HepG2 (cell line): Measurements from ENCODE around the gene CREB1. TPM values are rescaled to one million over a fixed set of nuclear protein-coding genes. Genes with fewer than 3 reads are reported as not detected.

ENCODE experiments used
- ATAC-seq: fragments of 200-7000 bp; cut with Tn5 transposase; 3 replicates; pipeline ENCODE4 v1.9.1; 2020; ENCODE audit warnings: mild to moderate bottlenecking, moderate library complexity
- BruUV-seq: library from RNA; stranded (reverse); fragments of 400-500 nt; replicated peaks from 2 replicates; lab custom pipeline; 2021; lab: Mats Ljungman, UMichigan
- CTCF ChIA-PET: fragments of 300-600 bp; formaldehyde crosslinking; extraction: SDS; loops from one replicate; lab custom pipeline; 2021; ENCODE audit warnings: low total read pairs, inconsistent platforms, low intra/inter-chr PET ratio; lab: Yijun Ruan, JAX
- POLR2A ChIA-PET: fragments of 350-600 bp; sonication (Branson Sonifier 250); formaldehyde crosslinking; loops from one replicate; lab custom pipeline; 2020; ENCODE audit warnings: antibody characterized with exemption, inconsistent platforms; lab: Yijun Ruan, JAX
- DNase-seq: peaks from one replicate; pipeline ENCODE4 v3.0.0-alpha.2; 2015; ENCODE audit warnings: low spot score
- FAIRE-seq: peaks from 3 replicates; lab custom pipeline; 2011; peaks lifted over from hg19 to GRCh38; lab: Jason Lieb, UNC
- H2AFZ ChIP-seq: one replicate; pipeline ENCODE4 v1.6.1; 2011; ENCODE audit warnings: low read length, inconsistent platforms
- H3K27ac ChIP-seq: fragments of 300-600 bp; 3 replicates; pipeline ENCODE4 v1.8.0; 2011; ENCODE audit warnings: mixed run types, mild to moderate bottlenecking, mixed read lengths, low read length, inconsistent platforms; ENCODE audit not compliant: insufficient read depth; ENCODE audit errors: extremely low read length
- H3K27me3 ChIP-seq, 2 experiments: fragments of 200-600 bp in 1 of 2; 2 replicates in 1 of 2; 3 replicates in 1 of 2; pipeline versions ENCODE4 v1.6.0 to v1.8.0; 2011; ENCODE audit warnings: low read length in 2 of 2, mild to moderate bottlenecking in 2 of 2, moderate library complexity in 2 of 2, inconsistent platforms in 1 of 2; ENCODE audit not compliant: insufficient read depth in 2 of 2, control insufficient read depth in 1 of 2
- H3K36me3 ChIP-seq, 2 experiments: fragments of 200-600 bp in 1 of 2; replicated peaks in 1 of 2; 2 replicates in 1 of 2; 3 replicates in 1 of 2; pipeline versions ENCODE4 v1.5.1 to v1.8.0; 2011; ENCODE audit warnings: low read length in 2 of 2, inconsistent platforms in 1 of 2; ENCODE audit not compliant: insufficient read depth in 2 of 2, control insufficient read depth in 1 of 2
- H3K4me1 ChIP-seq: 2 replicates; pipeline ENCODE4 v1.5.1; 2012; ENCODE audit warnings: low read length, inconsistent platforms; ENCODE audit not compliant: insufficient read depth
- H3K4me2 ChIP-seq: 2 replicates; pipeline ENCODE4 v1.6.0; 2011; ENCODE audit warnings: low read depth, low read length, inconsistent platforms
- H3K4me3 ChIP-seq, 3 experiments: fragments of 200-600 bp in 1 of 3; sonication (generic), shearing (Covaris generic) in 1 of 3; replicated peaks in 1 of 3; 2 replicates each; pipeline ENCODE4 v1.5.1; 2011 to 2016; ENCODE audit warnings: low read length in 3 of 3, inconsistent platforms in 2 of 3, low read depth in 2 of 3, mild to moderate bottlenecking in 2 of 3, control low read depth in 1 of 3, mixed read lengths in 1 of 3; ENCODE audit not compliant: insufficient read depth in 1 of 3
- H3K79me2 ChIP-seq: one replicate; pipeline ENCODE4 v1.6.1; 2011; ENCODE audit warnings: low read length, inconsistent platforms; ENCODE audit not compliant: insufficient read depth
- H3K9ac ChIP-seq: 2 replicates; pipeline ENCODE4 v1.6.0; 2011; ENCODE audit warnings: mild to moderate bottlenecking, low read depth, low read length, inconsistent platforms; ENCODE audit not compliant: insufficient read depth
- H3K9me3 ChIP-seq: 2 replicates; pipeline ENCODE4 v1.5.1; 2012; ENCODE audit warnings: mild to moderate bottlenecking, low read length
- H4K20me1 ChIP-seq: 2 replicates; pipeline ENCODE4 v1.6.0; 2011; ENCODE audit warnings: inconsistent platforms, mild to moderate bottlenecking, low read length, moderate library complexity; ENCODE audit not compliant: insufficient read depth
- AGO2 ChIP-seq: fragments of 200-400 bp; formaldehyde crosslinking; optimal IDR thresholded peaks from 2 replicates; pipeline ENCODE3; 2017; ENCODE audit warnings: mild to moderate bottlenecking, low read depth, low read length, moderate library complexity
- ELF1 ChIP-seq: sonication (generic); formaldehyde crosslinking; IDR thresholded peaks from 2 replicates; pipeline ENCODE4 v1.4.0; 2020; ENCODE audit warnings: missing genetic modification reagents
- GATAD2A ChIP-seq: IDR thresholded peaks from 2 replicates; pipeline ENCODE4 v1.6.1; 2016
- PLSCR1 ChIP-seq: sonication (generic); formaldehyde crosslinking; IDR thresholded peaks from 2 replicates; pipeline ENCODE4 v1.5.0; 2020; ENCODE audit warnings: missing genetic modification reagents, mild to moderate bottlenecking, borderline replicate concordance
- SMARCC2 ChIP-seq: fragments of 450-650 bp; IDR thresholded peaks from 2 replicates; pipeline ENCODE4 v1.6.1; 2017; ENCODE audit warnings: antibody characterized with exemption, mild to moderate bottlenecking
- SP140L ChIP-seq: sonication (generic); formaldehyde crosslinking; IDR thresholded peaks from 2 replicates; pipeline ENCODE4 v1.4.0; 2020; ENCODE audit warnings: missing genetic modification reagents, borderline replicate concordance
- ZFP41 ChIP-seq: sonication (generic); formaldehyde crosslinking; IDR thresholded peaks from 2 replicates; pipeline ENCODE4 v1.4.0; 2020; ENCODE audit warnings: mild to moderate bottlenecking, missing genetic modification reagents, borderline replicate concordance
- ZNF232 ChIP-seq: sonication (generic); formaldehyde crosslinking; IDR thresholded peaks from 2 replicates; pipeline ENCODE4 v1.4.0; 2020; ENCODE audit warnings: missing genetic modification reagents, borderline replicate concordance
- ZNF709 ChIP-seq: sonication (generic); formaldehyde crosslinking; IDR thresholded peaks from 2 replicates; pipeline ENCODE4 v1.5.0; 2020; ENCODE audit warnings: mild to moderate bottlenecking, missing genetic modification reagents
- ZNF713 ChIP-seq: sonication (generic); formaldehyde crosslinking; IDR thresholded peaks from 2 replicates; pipeline ENCODE4 v1.4.0; 2020; ENCODE audit warnings: mild to moderate bottlenecking, missing genetic modification reagents
- ZNF790 ChIP-seq: sonication (generic); formaldehyde crosslinking; IDR thresholded peaks from 2 replicates; pipeline ENCODE4 v1.8.0; 2022; ENCODE audit warnings: missing genetic modification reagents, mild to moderate bottlenecking, borderline replicate concordance
- in situ Hi-C: cut with HindIII; loops from 2 replicates; pipeline ENCODE4 v1.10.0; 2017; ENCODE audit warnings: low pct_unique_long_range_greater_than_20kb; ENCODE audit not compliant: extremely low pct_ligation_motif_present
- intact Hi-C: fragments of 100-400 bp; cut with micrococcal nuclease; formaldehyde crosslinking; loops from one replicate; pipeline ENCODE4 v1.10.0; 2022; ENCODE audit not compliant: unreplicated experiment
- polyA plus RNA-seq, 8 experiments: library from polyadenylated mRNA; depleted of rRNA in 3 of 8; stranded (reverse) in 7 of 8; unstranded in 1 of 8; fragments of >200 nt; fragmentation: Illumina TruSeq in 4 of 8; extraction: Trizol in 4 of 8; gene quantifications; 2 replicates each; pipeline versions ENCODE4 v1.2.1 to v1.2.3, GENCODE V29; 2011 to 2016; ENCODE audit warnings: low read depth in 4 of 8, missing spikeins in 1 of 8, mixed read lengths in 1 of 8; ENCODE audit not compliant: insufficient read depth in 1 of 8
- total RNA-seq, 5 experiments: library from RNA; depleted of rRNA; stranded (reverse); fragments of >200 nt; fragmentation: Illumina TruSeq; extraction: Trizol; gene quantifications; 2 replicates each; pipeline ENCODE4 v1.2.3, GENCODE V29; 2016; ENCODE audit warnings: low read depth in 1 of 5
- TF ChIP-seq, protein P1 (sequence below): sonication (generic); formaldehyde crosslinking; IDR thresholded peaks from 2 replicates; pipeline ENCODE4 v1.5.0; 2020; ENCODE audit warnings: mild to moderate bottlenecking, low read depth, missing genetic modification reagents, borderline replicate concordance

Gene CREB1
- total and polyA plus RNA-seq, 2 of the 13 experiments (the other 11 are each of a cell fraction or from before 2014, with no cell fraction given) = 51.8 to 51.9 TPM

- Histone ChIP-seq H3K4me2 (no peak overlapping the region), H3K27ac (no peak overlapping the region), H3K9ac (no peak overlapping the region), H3K36me3 (peaks cover 13 to 56% of the 10 kb centered on the region in 2 experiments), H3K9me3 (no peaks in the 10 kb centered on the region), H3K4me1 (no peaks in the 10 kb centered on the region), H3K79me2 (no peaks in the 10 kb centered on the region), H2AFZ (no peak overlapping the region), H3K4me3 (no peak overlapping the region), H4K20me1 (no peaks in the 10 kb centered on the region), H3K27me3 (no peaks in the 10 kb centered on the region)
- in situ Hi-C loops (no loop called here), intact Hi-C loops (no loop called here)
- DNase-seq (no peak), ATAC-seq (no peak), FAIRE-seq (no peak)
- BruUV-seq = no TSS peak
- TF ChIP-seq ZNF713 (CRISPR knock-in tag) (no peak), ZFP41 (CRISPR knock-in tag) (no peak), PLSCR1 (no peak), ELF1 (no peak), ZNF709 (CRISPR knock-in tag) (no peak), AGO2 (no peak), SMARCC2 (no peak), SP140L (no peak), ZNF232 (CRISPR knock-in tag) (no peak), GATAD2A (CRISPR knock-in tag) (no peak), ZNF790 (no peak)
- TF ChIP-seq, protein P1, sequence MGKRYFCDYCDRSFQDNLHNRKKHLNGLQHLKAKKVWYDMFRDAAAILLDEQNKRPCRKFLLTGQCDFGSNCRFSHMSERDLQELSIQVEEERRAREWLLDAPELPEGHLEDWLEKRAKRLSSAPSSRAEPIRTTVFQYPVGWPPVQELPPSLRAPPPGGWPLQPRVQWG (CRISPR knock-in tag) = no peak
- ChIA-PET CTCF (no interaction called here), POLR2A (no interaction called here)
Measured at GRCh38 chr2:207567671-207568070, 37.9 kb downstream of the CREB1 start.
